ENCODE results near the gene EFNA5. TPM values are rescaled to one million over a fixed set of nuclear protein-coding genes. Genes with fewer than 3 reads are reported as not detected.

Gene EFNA5
- polyA plus RNA-seq, 1 of the 3 experiments (the other 2 are of a cell fraction), result 0.81 TPM

DNA sequence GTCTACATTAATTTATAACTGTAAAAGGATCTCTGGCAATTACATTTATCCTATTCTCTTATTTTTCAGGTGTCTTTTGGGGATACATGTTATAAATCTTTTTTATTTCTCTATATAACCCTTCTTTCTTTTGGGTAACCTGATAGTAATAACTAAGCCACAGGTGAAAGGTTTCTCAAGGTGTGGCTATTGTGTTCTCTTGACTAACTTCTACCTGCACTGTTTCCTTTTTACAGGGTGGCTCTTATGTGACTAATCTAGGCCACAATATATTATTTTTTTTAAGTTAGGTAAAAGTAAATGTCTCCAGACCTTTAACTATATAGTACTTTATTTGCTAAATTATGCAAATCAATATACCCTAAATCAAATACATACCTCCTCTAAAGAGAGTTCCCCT, 193.2 kb downstream of the EFNA5 start (continued):
- no peak for TF ChIP-seq EZH2phosphoT487 (IDR thresholded peaks at IDR 0.05; ENCODE audit: borderline replicate concordance, low read depth)
- TF ChIP-seq, protein P1, sequence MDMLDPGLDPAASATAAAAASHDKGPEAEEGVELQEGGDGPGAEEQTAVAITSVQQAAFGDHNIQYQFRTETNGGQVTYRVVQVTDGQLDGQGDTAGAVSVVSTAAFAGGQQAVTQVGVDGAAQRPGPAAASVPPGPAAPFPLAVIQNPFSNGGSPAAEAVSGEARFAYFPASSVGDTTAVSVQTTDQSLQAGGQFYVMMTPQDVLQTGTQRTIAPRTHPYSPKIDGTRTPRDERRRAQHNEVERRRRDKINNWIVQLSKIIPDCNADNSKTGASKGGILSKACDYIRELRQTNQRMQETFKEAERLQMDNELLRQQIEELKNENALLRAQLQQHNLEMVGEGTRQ (IDR thresholded peaks at IDR 0.05; ENCODE audit: borderline replicate concordance, low read depth, low read length), result no peak
- TF ChIP-seq MEF2A (IDR thresholded peaks at IDR 0.05; ENCODE audit: borderline replicate concordance, low read depth), result no peak
- TF ChIP-seq MXI1 (IDR thresholded peaks at IDR 0.05; ENCODE audit: low read depth, low read length), result no peak
- TF ChIP-seq, protein P2, sequence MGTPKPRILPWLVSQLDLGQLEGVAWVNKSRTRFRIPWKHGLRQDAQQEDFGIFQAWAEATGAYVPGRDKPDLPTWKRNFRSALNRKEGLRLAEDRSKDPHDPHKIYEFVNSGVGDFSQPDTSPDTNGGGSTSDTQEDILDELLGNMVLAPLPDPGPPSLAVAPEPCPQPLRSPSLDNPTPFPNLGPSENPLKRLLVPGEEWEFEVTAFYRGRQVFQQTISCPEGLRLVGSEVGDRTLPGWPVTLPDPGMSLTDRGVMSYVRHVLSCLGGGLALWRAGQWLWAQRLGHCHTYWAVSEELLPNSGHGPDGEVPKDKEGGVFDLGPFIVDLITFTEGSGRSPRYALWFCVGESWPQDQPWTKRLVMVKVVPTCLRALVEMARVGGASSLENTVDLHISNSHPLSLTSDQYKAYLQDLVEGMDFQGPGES (IDR thresholded peaks at IDR 0.05; ENCODE audit: low read depth, low read length), result no peak
- no peak for TF ChIP-seq FOXJ3 (CRISPR knock-in tag; IDR thresholded peaks at IDR 0.05)
- no peak for TF ChIP-seq JUND (IDR thresholded peaks at IDR 0.05)
- TF ChIP-seq GABPA (IDR thresholded peaks at IDR 0.05; ENCODE audit: low read depth), result no peak
- TF ChIP-seq SMC3 (IDR thresholded peaks at IDR 0.05; ENCODE audit: low read depth, low read length), result no peak
- TF ChIP-seq, protein P3, sequence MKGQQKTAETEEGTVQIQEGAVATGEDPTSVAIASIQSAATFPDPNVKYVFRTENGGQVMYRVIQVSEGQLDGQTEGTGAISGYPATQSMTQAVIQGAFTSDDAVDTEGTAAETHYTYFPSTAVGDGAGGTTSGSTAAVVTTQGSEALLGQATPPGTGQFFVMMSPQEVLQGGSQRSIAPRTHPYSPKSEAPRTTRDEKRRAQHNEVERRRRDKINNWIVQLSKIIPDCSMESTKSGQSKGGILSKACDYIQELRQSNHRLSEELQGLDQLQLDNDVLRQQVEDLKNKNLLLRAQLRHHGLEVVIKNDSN (IDR thresholded peaks at IDR 0.05; ENCODE audit: borderline replicate concordance, low read depth), result no peak
- no peak for TF ChIP-seq POLR2AphosphoS5 (IDR thresholded peaks at IDR 0.05; ENCODE audit: low read depth, low read length)
- TF ChIP-seq, protein P4, sequence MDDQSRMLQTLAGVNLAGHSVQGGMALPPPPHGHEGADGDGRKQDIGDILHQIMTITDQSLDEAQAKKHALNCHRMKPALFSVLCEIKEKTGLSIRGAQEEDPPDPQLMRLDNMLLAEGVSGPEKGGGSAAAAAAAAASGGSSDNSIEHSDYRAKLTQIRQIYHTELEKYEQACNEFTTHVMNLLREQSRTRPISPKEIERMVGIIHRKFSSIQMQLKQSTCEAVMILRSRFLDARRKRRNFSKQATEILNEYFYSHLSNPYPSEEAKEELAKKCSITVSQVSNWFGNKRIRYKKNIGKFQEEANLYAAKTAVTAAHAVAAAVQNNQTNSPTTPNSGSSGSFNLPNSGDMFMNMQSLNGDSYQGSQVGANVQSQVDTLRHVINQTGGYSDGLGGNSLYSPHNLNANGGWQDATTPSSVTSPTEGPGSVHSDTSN (IDR thresholded peaks at IDR 0.05), result no peak
- no peak for TF ChIP-seq GATA2 (CRISPR knock-in tag; IDR thresholded peaks at IDR 0.05)
- no peak for TF ChIP-seq RXRA (IDR thresholded peaks at IDR 0.05; ENCODE audit: borderline replicate concordance, low read depth)

DNA sequence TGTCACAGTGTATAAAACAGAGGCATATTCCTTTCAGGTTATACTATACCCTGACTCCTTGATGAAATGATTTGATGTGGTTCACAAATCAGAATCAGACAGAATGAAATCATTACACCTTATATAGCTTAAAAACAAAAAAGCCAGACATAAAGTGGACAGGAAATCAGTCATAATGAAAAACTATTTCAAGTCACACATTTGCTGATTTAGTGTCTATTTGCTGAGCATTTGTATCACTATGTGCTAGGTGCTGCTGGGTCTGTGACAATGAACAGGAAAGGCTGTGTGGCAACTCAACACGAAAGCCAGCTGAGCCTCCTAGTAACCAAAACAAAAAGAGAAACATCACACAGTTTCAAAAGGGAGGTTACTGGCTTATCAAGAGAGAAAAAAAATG, 194.0 kb downstream of the EFNA5 start:
- CTCF ChIA-PET, result interaction anchor here (1.6 kb wide), 1 partner anchor 70 kb away, joined by 4 read pairs; no protein-coding TSS in a partner anchor
- Histone ChIP-seq H3K9me3 (no peaks in the 10 kb centered on the region), H3K27me3 (ENCODE audit: insufficient read depth) (no peaks in the 10 kb centered on the region), H3K4me1 (ENCODE audit: control insufficient read depth in 1 of 2, insufficient read depth in 2 of 2, low read depth in 1 of 2, low read length in 1 of 2) (peaks cover 0 to 9% of the 10 kb centered on the region in 2 experiments; a peak in 2 of 4 replicates), H3K9ac (no peak overlapping the region), H2AFZ (ENCODE audit: low read depth) (no peak overlapping the region), H4K20me1 (ENCODE audit: insufficient read depth) (no peaks in the 10 kb centered on the region), H3K27ac (ENCODE audit: low read depth in 2 of 2, low read length in 1 of 2) (no peak overlapping the region), H3K79me2 (ENCODE audit: insufficient read depth) (no peaks in the 10 kb centered on the region), H3F3A (replicated peaks; ENCODE audit: insufficient read depth) (no peaks in the 10 kb centered on the region), H3K36me3 (replicated peaks in 1 of 2; ENCODE audit: control insufficient read depth in 1 of 2, insufficient read depth in 2 of 2, low read length in 1 of 2) (no peaks in the 10 kb centered on the region), H3K4me3 (ENCODE audit: low read depth in 2 of 2, low read length in 1 of 2) (no peak overlapping the region), H3K9me2 (no peaks in the 10 kb centered on the region), H3K4me2 (no peak overlapping the region)
- 84% methylated on average over 1 of the region's 1 CpG for WGBS (ENCODE audit: low lambda C conversion rate)
- TF ChIP-seq, protein P2 (IDR thresholded peaks at IDR 0.05; ENCODE audit: low read depth, low read length), result no peak
- TF ChIP-seq RFX5 (IDR thresholded peaks at IDR 0.05; ENCODE audit: low read length) (no peak), NRF1 (IDR thresholded peaks at IDR 0.05; ENCODE audit: low read depth, low read length) (no peak), NFIC (IDR thresholded peaks at IDR 0.05; ENCODE audit: borderline replicate concordance) (no peak), TAF1 (IDR thresholded peaks at IDR 0.05; ENCODE audit: borderline replicate concordance, low read depth, low read length) (no peak), SMC3 (IDR thresholded peaks at IDR 0.05; ENCODE audit: low read depth, low read length) (no peak), SIN3A (IDR thresholded peaks at IDR 0.05; ENCODE audit: borderline replicate concordance, low read depth, low read length) (no peak), MXI1 (IDR thresholded peaks at IDR 0.05; ENCODE audit: low read depth, low read length) (no peak), TCF12 (IDR thresholded peaks at IDR 0.05) (no peak), RXRA (IDR thresholded peaks at IDR 0.05; ENCODE audit: borderline replicate concordance, low read depth) (no peak), MEF2A (IDR thresholded peaks at IDR 0.05; ENCODE audit: borderline replicate concordance, low read depth) (no peak), RAD21 (IDR thresholded peaks at IDR 0.05; ENCODE audit: low read length) (no peak), EP300 (IDR thresholded peaks at IDR 0.05; ENCODE audit: borderline replicate concordance in 1 of 2, low read depth in 1 of 2, low read length in 1 of 2) (no peak), ELF1 (IDR thresholded peaks at IDR 0.05) (no peak)
- TF ChIP-seq, protein P5, sequence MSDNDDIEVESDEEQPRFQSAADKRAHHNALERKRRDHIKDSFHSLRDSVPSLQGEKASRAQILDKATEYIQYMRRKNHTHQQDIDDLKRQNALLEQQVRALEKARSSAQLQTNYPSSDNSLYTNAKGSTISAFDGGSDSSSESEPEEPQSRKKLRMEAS (IDR thresholded peaks at IDR 0.05; ENCODE audit: low read depth), result no peak
- no peak for DNase-seq
- POLR2A ChIA-PET, result no interaction called here

Data from SK-N-SH (cell line).